NOMO-1 treated with dmso at 0.1 percent for 144 hours (cell line): ENCODE data around the gene ARID5A.

Source experiments
- DNase-seq: peaks from one replicate; lab custom pipeline; 2025; ENCODE audit not compliant: unreplicated experiment; lab: John Stamatoyannopoulos, UW

Gene ARID5A

GRCh38 chr2:96527286-96528005 lies 9.1 kb upstream of the ARID5A start:
- no peak for DNase-seq

DNA sequence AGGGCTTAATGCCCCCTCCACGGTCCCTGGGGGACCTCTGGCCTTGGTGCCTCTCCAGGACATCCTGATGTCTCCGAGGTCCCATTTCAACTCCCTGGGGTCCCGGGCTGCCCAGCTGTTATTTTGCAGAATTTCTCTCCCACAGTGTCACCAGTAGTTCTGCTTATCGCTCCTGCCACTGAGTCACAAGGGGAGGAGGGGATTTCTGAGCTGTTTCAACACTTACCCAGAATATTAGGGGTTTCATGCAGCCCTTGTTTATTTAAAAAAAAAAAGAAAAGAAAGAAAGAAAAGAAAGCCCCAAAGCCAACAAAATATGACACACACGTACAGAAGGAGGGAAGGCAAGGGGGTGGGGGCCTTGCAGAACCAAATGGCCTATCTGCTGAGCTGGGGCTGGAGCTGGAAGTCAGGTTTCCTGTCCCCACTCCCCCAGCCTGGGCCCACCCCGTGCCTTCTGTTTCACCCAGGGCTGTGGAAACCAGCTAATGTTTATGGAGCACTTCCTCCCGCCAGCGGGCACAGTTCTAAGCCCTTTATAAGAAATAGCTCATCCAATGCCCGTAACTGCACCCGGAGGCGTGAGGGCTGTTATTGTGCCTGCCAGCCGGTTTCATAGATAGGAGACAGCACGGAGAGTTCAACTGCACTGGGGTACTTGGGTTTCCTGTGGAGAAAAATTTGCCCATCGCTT lies 8.4 kb upstream of the ARID5A start:
- DNase-seq: no peak

DNA sequence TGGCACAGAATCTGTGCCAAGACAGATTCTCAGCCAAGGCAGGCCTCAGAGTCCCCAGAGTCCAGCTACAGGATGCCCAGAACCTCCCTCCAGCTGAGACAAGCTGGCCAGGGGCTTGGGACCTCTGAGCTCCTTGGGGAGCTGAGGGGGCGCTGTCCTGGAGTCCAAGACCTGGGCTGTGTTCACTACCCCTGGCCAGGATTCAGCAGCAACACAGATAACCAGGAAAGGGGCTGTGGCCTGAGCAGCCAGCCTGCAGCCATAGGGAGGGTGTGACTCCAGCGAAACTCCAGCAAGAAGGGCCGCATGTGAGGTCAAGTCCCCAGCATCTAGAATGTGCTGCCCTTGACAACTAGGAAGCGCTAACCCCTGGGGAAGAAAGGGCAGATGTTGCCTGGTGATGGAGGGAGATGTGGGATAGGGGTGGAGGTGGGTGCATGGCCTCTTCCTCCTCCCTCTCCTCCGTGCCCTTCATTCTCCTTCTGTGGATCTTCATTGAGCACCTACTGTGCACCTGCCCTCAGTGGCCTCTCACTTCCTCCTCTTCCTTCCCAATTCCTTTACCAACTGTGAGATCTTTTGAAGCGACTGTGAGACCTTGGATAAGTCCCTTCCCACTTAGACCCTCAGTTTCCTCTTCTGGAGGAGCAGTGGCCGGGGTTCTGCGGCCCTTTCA lies 7.7 kb upstream of the ARID5A start:
- no peak for DNase-seq

GRCh38 chr2:96529376-96530143 lies 7.0 kb upstream of the ARID5A start:
- DNase-seq: no peak

GRCh38 chr2:96530144-96530430 lies 6.5 kb upstream of the ARID5A start:
- DNase-seq: no peak

DNA sequence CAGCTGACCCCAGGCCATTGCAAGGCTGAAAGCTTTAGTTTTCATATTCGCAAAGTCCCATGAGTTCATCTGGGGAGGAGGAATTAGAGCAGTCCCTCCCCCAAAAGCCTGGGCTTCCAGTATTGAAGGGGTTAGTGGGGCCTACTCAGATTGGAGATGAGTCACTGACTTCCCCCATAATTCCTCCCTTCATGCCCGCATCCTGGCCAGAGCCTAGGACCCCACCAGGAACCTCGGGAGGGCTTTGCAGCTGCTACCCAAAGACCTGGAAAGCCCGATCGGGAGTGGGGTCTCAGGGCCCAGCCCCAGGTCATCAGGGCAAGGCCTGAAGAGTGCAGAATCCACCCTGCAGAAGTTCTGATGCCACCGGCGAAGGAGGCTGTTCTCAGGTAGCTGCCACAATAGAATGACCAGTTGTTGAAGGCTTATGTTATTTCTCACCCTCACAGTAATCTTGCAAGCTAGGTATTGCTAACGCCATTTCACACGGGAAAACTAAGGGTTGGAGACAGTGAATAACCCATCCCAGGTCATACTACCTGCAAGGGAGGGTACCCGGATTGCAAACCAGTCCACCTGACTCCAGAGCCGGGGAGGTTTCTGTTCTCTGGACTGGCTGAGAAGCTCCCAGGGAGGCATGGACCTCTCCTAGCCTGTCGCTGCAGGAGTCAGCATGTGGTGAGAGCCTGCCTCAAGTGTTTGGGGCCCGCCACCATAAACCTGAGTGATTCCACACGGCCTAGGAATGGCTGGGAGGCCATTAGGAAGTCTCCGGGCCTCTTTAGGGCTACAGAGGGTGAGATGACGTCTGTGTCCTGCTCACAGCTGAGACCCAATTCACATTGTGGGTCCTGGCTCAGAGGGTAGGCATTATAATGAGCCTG lies 5.8 kb upstream of the ARID5A start:
- no peak for DNase-seq

- no peak for DNase-seq
Observed at GRCh38 chr2:96531366-96531765, 5.2 kb upstream of the ARID5A start.

GRCh38 chr2:96531872-96532505 lies 4.6 kb upstream of the ARID5A start:
- DNase-seq: peak; percentile 95

GRCh38 chr2:96532641-96533291 lies 3.8 kb upstream of the ARID5A start:
- DNase-seq: no peak

DNA sequence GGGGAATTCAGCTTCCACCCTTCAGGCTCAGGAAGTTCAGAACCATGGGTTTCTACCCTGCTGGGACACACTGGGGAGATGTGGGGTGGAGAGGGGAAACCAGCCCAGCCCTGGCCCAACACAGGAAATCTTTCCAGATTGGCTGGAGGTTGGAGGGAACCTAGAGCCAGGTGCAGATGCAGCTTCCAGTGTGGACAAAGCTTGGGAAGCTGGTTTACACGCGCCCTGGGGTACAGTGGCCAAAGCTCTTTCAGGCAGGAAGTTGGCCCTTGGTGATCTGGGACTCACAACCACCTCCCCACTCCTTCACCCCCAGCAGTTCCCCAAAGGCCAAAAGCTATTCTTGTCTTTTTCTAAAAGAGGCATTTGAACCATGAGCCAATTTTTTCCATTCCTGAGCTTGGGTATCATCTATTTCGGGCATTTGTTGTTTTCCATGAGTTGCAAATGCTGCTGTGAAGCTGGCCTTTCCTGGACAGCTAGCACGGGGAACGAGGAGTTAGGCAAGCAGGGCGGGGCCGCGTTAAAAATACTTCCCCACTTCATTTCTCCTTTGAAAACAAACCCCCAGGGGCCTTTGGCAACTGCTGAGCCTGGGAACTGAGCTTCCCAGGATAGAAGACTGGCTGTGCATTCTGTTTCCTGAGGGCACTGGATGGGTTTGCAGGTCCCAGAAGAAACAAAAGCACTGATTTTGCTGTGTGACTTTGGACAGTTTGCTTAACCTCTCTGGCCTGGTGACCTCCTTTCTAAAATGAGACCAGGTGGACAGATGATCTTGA lies 3.1 kb upstream of the ARID5A start:
- DNase-seq: no peak

DNA sequence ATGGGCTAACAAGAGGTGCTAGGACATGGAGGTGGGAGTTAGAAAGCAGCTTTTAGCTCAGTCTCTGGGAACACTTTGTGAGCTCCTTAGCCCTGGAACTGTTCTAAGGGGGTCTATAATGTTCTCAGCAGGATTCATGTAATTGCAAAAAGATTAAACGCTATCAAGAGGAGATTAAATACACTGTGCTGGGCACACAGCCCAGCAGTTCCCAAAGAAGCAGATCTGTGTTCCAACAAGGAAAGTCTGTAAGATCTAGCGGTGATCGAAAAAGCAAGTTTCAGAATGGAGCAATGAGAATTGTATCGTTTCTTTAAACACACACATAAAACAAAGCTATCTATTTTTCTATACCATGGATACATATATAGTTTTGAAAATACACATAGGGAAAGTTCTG lies 2.4 kb upstream of the ARID5A start:
- DNase-seq: no peak

- DNase-seq: no peak
Observed at GRCh38 chr2:96534701-96535181, 1.8 kb upstream of the ARID5A start.

- no peak for DNase-seq
Observed at GRCh38 chr2:96535331-96535730, 1.2 kb upstream of the ARID5A start.

- DNase-seq: peak; percentile 89
Observed at GRCh38 chr2:96537066-96537733, 648 bp downstream of the ARID5A start.

GRCh38 chr2:96537734-96538486 lies 1.4 kb downstream of the ARID5A start:
- DNase-seq: no peak

GRCh38 chr2:96538487-96539214 lies 2.1 kb downstream of the ARID5A start:
- DNase-seq: no peak
